Mammary epithelial cell (primary cell): ENCODE results near the gene GRID1.

ENCODE experiments used
- CTCF ChIP-seq, 2 donors: IDR thresholded peaks in 1 of 2; conservative IDR thresholded peaks in 1 of 2; 2 replicates each; pipeline ENCODE4 v1.5.1; 2011 to 2012; ENCODE audit warnings: inconsistent platforms in 2 of 2, low read length in 2 of 2, mild to moderate bottlenecking in 2 of 2, control low read depth in 1 of 2, low read depth in 1 of 2; ENCODE audit not compliant: insufficient read depth in 1 of 2; ENCODE audit errors: extremely low read depth in 1 of 2
- EZH2 ChIP-seq: IDR thresholded peaks from 2 replicates; pipeline ENCODE4 v1.6.1; 2012; ENCODE audit warnings: low read length, inconsistent platforms, borderline replicate concordance

GRCh38 chr10:86337121-86337601 lies 29.4 kb downstream of the GRID1 start:
- TF ChIP-seq CTCF (conservative IDR thresholded peaks at IDR 0.05 in 1 of 2, IDR thresholded peaks at IDR 0.05 in 1 of 2; ENCODE audit: extremely low read depth in 1 of 2, insufficient read depth in 1 of 2, low read depth in 1 of 2, low read length in 2 of 2): no peak
- TF ChIP-seq EZH2: no peak
